ENCODE measurements around the gene HM13. TPM values are rescaled to one million over a fixed set of nuclear protein-coding genes. Genes with fewer than 3 reads are reported as not detected.
A peak's percentile ranks its signal among the peaks of the same experiment; 100 is the strongest.
"Not testable (repeated sequence)": the region's sequence is repeated elsewhere in the genome, so short reads cannot be mapped to it uniquely, and the experiment has no call there.

Gene HM13
- total RNA-seq, 2 experiments from 2014 or later: 162 to 165 TPM

- Mint-ChIP-seq H3K4me3 (no peak overlapping the region), H3K27me3 (no peaks in the 10 kb centered on the region), H3K36me3 (ENCODE audit: low read depth) (peaks cover 76% of the 10 kb centered on the region), H3K4me1 (peaks cover 48% of the 10 kb centered on the region), H3K9me3 (no peaks in the 10 kb centered on the region), H3K27ac (peak overlapping the region; percentile 17)
- no peak for DNase-seq
- CTCF ChIA-PET: no interaction called here
- POLR2A ChIA-PET: interaction anchor here (1.1 kb wide), 1 partner anchor 20 kb away, joined by 3 read pairs; no protein-coding TSS in a partner anchor
Observed at GRCh38 chr20:31537890-31538289, 23.6 kb downstream of the HM13 start.

DNA sequence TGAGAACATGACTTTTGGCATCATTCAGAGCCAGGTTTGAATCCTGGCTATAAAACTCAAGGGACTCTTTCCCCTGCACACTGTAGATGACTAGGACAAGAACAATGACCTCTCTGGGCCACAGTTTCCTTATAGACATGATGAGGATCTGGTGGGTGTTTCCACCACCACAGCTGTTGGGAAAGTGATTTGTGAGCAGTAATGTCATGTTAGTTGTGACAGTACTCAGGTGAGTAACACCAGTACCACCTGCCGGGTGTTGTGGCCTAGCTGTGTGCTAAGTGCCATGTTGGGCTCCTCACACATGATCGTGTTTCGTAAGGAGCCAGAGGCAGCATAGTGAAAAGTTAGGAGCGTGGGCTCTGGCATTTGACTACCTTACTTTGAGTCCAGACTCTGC lies 24.1 kb downstream of the HM13 start:
- CTCF ChIA-PET: no interaction called here
- no peak for DNase-seq
- Mint-ChIP-seq H3K36me3 (ENCODE audit: low read depth) (peaks cover 74% of the 10 kb centered on the region), H3K9me3 (no peaks in the 10 kb centered on the region), H3K27ac (peak overlapping the region; percentile 17), H3K4me3 (no peak overlapping the region), H3K27me3 (no peaks in the 10 kb centered on the region), H3K4me1 (peaks cover 50% of the 10 kb centered on the region)
- POLR2A ChIA-PET: interaction anchor here (1.0 to 1.4 kb wide), 3 partner anchors 8 to 21 kb away, joined by 3 to 4 read pairs (median 3); no protein-coding TSS in a partner anchor

- H3K9me3 Mint-ChIP-seq, H3K4me3 Mint-ChIP-seq, H3K27ac Mint-ChIP-seq, DNase-seq, H3K27me3 Mint-ChIP-seq: not testable (repeated sequence)
- Mint-ChIP-seq H3K4me1 (peaks cover 51% of the 10 kb centered on the region), H3K36me3 (ENCODE audit: low read depth) (peaks cover 65% of the 10 kb centered on the region)
- POLR2A ChIA-PET: interaction anchor here (0.7 to 1.4 kb wide), 2 partner anchors 11 to 192 kb away, joined by 3 to 4 read pairs; no protein-coding TSS in a partner anchor
- CTCF ChIA-PET: interaction anchor here (3.8 kb wide), 1 partner anchor 73 kb away, joined by 11 read pairs; no protein-coding TSS in a partner anchor
Observed at GRCh38 chr20:31539636-31540035, 25.4 kb downstream of the HM13 start.

- POLR2A ChIA-PET: no interaction called here
- no peaks in the 10 kb centered on the region for H3K27me3 Mint-ChIP-seq
- no peaks in the 10 kb centered on the region for H3K9me3 Mint-ChIP-seq
- no peak overlapping the region for H3K4me3 Mint-ChIP-seq
- H3K27ac Mint-ChIP-seq: no peak overlapping the region
- H3K4me1 Mint-ChIP-seq: peaks cover 57% of the 10 kb centered on the region
- CTCF ChIA-PET: interaction anchor here (1.6 to 14.4 kb wide), 3 partner anchors 20 to 72 kb away, joined by 5 to 103 read pairs (median 11); no protein-coding TSS in a partner anchor
- DNase-seq: no peak
- peaks cover 65% of the 10 kb centered on the region for H3K36me3 Mint-ChIP-seq (ENCODE audit: low read depth)
Observed at GRCh38 chr20:31540406-31540805, 26.2 kb downstream of the HM13 start.

GRCh38 chr20:31542201-31542842 lies 28.1 kb downstream of the HM13 start:
- Mint-ChIP-seq H3K9me3 (no peaks in the 10 kb centered on the region), H3K27ac (peak overlapping the region; percentile 85), H3K4me3 (no peak overlapping the region), H3K36me3 (ENCODE audit: low read depth) (peaks cover 60% of the 10 kb centered on the region), H3K4me1 (peaks cover 56% of the 10 kb centered on the region), H3K27me3 (no peaks in the 10 kb centered on the region)
- ChIA-PET CTCF (interaction anchor here (0.6 to 14.4 kb wide), 5 partner anchors 18 to 70 kb away, joined by 3 to 103 read pairs (median 5); partner anchors contain the start of gene ID1), POLR2A (interaction anchor here (1.5 to 1.6 kb wide), 2 partner anchors 21 to 28 kb away, joined by 4 to 6 read pairs; partner anchors contain the start of gene HM13)
- DNase-seq: peak; percentile 23

DNA sequence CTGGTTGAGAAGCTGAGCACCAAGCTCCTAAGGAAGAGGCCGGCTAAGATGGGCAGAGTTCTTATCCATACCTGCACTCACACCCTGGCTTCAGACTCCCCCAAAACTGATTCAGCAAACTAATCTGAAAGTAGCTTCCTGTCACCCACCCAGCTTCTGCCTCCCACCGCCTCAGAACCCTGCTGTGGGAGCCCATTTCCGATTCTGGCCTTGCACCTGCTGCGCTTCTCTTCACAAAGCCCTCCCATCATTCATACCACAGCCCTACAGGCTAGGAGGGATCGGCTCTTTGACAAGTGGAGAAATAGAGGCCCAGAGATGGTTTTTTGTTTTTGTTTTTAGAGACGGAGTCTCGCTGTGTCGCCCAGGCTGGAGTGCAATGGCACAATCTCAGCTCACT lies 28.7 kb downstream of the HM13 start:
- ChIA-PET POLR2A (interaction anchor here (1.6 kb wide), 1 partner anchor 22 kb away, joined by 6 read pairs; no protein-coding TSS in a partner anchor), CTCF (interaction anchor here (3.8 to 14.4 kb wide), 2 partner anchors 17 to 70 kb away, joined by 11 to 103 read pairs; no protein-coding TSS in a partner anchor)
- Mint-ChIP-seq H3K4me1 (peaks cover 56% of the 10 kb centered on the region), H3K36me3 (ENCODE audit: low read depth) (peaks cover 60% of the 10 kb centered on the region), H3K9me3 (no peaks in the 10 kb centered on the region), H3K27ac (peak overlapping the region; percentile 85), H3K4me3 (no peak overlapping the region), H3K27me3 (no peaks in the 10 kb centered on the region)
- no peak for DNase-seq

GRCh38 chr20:31543966-31544598 lies 29.8 kb downstream of the HM13 start:
- peak overlapping the region; percentile 55 for H3K27ac Mint-ChIP-seq
- H3K9me3 Mint-ChIP-seq: no peaks in the 10 kb centered on the region
- H3K36me3 Mint-ChIP-seq (ENCODE audit: low read depth): peaks cover 60% of the 10 kb centered on the region
- no peaks in the 10 kb centered on the region for H3K27me3 Mint-ChIP-seq
- POLR2A ChIA-PET: interaction anchor here (1.1 to 1.5 kb wide), 2 partner anchors 20 to 28 kb away, joined by 3 to 5 read pairs; no protein-coding TSS in a partner anchor
- H3K4me3 Mint-ChIP-seq: no peak overlapping the region
- CTCF ChIA-PET: interaction anchor here (14.4 kb wide), 1 partner anchor 16 kb away, joined by 103 read pairs; no protein-coding TSS in a partner anchor
- DNase-seq: no peak
- H3K4me1 Mint-ChIP-seq: peaks cover 60% of the 10 kb centered on the region

DNA sequence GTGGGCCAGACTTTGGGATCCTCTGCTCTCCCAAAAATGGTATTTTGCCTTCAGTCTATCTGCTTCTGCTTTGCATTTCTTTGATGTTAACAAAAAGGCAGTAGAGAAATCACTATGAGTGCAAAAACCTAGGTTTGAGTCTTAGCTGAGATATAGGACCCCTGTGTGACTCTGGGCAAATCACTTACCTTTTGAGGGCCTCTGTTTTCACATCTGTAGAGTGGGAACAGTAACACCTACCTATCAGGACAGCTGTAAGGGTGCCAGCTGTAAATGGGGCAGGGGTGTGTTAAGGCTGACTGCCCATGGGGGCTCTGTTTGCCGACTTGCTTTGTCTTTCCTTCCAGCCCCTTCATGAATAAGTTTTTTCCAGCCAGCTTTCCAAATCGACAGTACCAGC lies 30.4 kb downstream of the HM13 start:
- DNase-seq: no peak
- POLR2A ChIA-PET: interaction anchor here (1.1 to 1.5 kb wide), 2 partner anchors 19 to 28 kb away, joined by 3 to 5 read pairs; no protein-coding TSS in a partner anchor
- CTCF ChIA-PET: interaction anchor here (0.9 to 14.4 kb wide), 2 partner anchors 9 to 16 kb away, joined by 3 to 103 read pairs; no protein-coding TSS in a partner anchor
- H3K9me3 Mint-ChIP-seq: no peaks in the 10 kb centered on the region
- H3K27me3 Mint-ChIP-seq: no peaks in the 10 kb centered on the region
- peaks cover 60% of the 10 kb centered on the region for H3K4me1 Mint-ChIP-seq
- H3K36me3 Mint-ChIP-seq (ENCODE audit: low read depth): peaks cover 62% of the 10 kb centered on the region
- H3K4me3 Mint-ChIP-seq: no peak overlapping the region
- peak overlapping the region; percentile 55 for H3K27ac Mint-ChIP-seq

DNA sequence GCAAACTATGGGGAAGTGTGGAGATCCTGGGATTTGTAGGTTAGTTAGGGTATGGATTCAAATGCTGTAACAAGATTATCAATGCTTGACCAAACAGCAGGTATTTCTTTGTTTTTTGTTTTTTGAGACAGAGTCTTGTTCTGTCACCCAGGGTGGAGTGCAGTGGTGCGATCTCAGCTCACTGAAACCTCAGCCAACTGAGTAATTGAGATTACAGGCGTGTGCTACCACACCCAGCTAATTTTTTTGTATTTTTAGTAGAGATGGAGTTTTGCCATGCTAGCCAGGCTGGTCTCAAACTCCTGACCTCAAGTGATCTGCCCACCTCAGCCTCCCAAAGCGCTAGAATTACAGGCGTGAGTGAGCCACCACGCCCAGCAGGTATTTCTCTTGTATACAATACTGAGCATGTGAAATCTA lies 31.4 kb downstream of the HM13 start:
- not testable (repeated sequence) for H3K27me3 Mint-ChIP-seq, H3K4me3 Mint-ChIP-seq, H3K9me3 Mint-ChIP-seq, DNase-seq
- Mint-ChIP-seq H3K4me1 (peaks cover 55% of the 10 kb centered on the region), H3K27ac (peak overlapping the region; percentile 34), H3K36me3 (ENCODE audit: low read depth) (peaks cover 64% of the 10 kb centered on the region)
- POLR2A ChIA-PET: interaction anchor here (1.5 kb wide), 1 partner anchor 30 kb away, joined by 5 read pairs; no protein-coding TSS in a partner anchor
- CTCF ChIA-PET: interaction anchor here (0.9 to 19.1 kb wide), 4 partner anchors 8 to 64 kb away, joined by 3 to 523 read pairs (median 53); partner anchors contain the start of gene ID1

DNA sequence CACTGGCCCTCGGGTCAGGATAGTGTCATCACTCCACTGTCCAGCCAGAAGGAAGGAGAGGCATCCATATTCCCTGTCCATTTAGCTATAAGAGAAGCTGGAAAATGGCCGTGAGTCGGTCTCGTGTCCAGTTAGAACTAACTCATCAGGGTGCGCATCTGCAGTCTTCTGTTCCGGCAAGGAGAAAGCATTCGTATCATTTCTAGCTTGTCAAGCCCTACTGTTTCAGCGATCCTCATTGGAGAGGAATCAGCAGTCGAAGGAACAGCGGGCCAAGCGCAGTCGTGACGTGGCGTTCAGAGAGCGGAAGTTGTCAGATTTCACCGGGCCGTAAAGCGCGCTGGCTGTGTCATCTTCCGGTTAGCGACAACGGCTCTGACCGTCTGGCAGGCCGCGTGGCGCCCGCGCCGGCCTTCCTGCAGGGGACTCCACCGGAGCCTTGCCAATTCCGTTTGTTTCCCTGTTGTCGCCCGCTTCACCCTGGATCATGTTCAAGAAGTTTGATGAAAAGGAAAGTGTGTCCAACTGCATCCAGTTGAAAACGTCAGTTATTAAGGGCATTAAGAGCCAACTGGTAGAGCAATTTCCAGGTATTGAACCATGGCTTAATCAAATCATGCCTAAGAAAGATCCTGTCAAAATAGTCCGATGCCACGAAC lies 32.9 kb downstream of the HM13 start:
- H3K36me3 Mint-ChIP-seq (ENCODE audit: low read depth): peaks cover 71% of the 10 kb centered on the region
- POLR2A ChIA-PET: interaction anchor here (0.6 to 1.7 kb wide), 8 partner anchors 8 to 58 kb away, joined by 3 to 5 read pairs (median 4); partner anchors contain the start of genes HM13 and ID1
- peak overlapping the region; percentile 93 for H3K4me3 Mint-ChIP-seq
- peak; percentile 85 for DNase-seq
- CTCF ChIA-PET: interaction anchor here (1.0 to 19.1 kb wide), 3 partner anchors 13 to 62 kb away, joined by 3 to 523 read pairs (median 103); partner anchors contain the start of gene ID1
- H3K27me3 Mint-ChIP-seq: no peaks in the 10 kb centered on the region
- peak overlapping the region; percentile 96 for H3K27ac Mint-ChIP-seq
- peaks cover 44% of the 10 kb centered on the region for H3K4me1 Mint-ChIP-seq
- H3K9me3 Mint-ChIP-seq: no peaks in the 10 kb centered on the region

DNA sequence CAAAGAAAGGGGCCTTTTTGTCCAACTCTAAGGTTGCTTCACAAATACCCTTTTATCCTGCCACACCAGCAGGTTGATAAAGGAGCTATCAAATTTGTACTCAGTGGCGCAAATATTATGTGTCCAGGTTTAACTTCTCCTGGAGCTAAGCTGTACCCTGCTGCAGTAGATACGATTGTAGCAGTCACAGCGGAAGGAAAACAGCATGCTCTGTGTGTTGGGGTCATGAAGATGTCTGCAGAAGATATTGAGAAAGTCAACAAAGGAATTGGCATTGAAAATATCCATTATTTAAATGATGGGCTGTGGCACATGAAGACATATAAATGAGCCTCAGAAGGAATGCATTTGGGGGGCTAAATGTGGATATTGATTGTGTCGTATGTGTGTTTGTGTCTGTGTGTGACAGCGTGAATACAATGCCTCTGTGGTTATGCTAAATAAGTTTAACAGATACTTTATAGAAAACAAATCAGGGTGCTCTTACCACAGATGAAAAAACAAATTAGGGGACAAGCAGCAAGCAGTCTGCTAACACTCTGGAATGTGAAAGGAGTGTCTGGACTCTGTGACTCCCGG lies 33.6 kb downstream of the HM13 start:
- Mint-ChIP-seq H3K4me3 (peak overlapping the region; percentile 93), H3K9me3 (no peaks in the 10 kb centered on the region), H3K27me3 (no peaks in the 10 kb centered on the region), H3K27ac (peak overlapping the region; percentile 96), H3K4me1 (peaks cover 38% of the 10 kb centered on the region), H3K36me3 (ENCODE audit: low read depth) (peaks cover 71% of the 10 kb centered on the region)
- POLR2A ChIA-PET: interaction anchor here (0.7 to 1.7 kb wide), 5 partner anchors 27 to 55 kb away, joined by 3 to 5 read pairs (median 4); partner anchors contain the start of gene HM13
- no peak for DNase-seq
- CTCF ChIA-PET: interaction anchor here (1.0 to 19.1 kb wide), 3 partner anchors 12 to 62 kb away, joined by 3 to 523 read pairs (median 103); partner anchors contain the start of gene ID1
